ENCODE results near the gene NAXD.

NAXD gene

DNA sequence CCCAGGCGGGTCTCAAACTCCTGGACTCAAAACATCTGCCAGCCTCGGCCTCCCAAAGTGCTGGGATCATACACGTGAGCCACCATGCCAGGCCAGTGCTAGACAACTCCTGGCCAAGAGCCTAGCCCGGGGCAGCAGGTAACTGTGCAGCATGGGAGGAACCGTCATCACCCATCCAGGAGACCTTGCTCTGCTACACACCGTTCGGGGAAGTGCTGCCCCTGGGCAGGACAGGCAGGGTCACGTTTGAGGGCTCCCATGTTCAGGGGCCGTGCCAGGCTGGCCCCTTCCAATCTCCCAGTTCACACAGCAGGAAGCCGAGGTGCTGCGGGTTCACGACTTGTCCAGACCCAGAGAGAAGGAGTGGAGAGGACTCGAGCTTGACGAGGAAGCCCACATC, 35.1 kb downstream of the NAXD start (continued):
- TF ChIP-seq, protein P1, sequence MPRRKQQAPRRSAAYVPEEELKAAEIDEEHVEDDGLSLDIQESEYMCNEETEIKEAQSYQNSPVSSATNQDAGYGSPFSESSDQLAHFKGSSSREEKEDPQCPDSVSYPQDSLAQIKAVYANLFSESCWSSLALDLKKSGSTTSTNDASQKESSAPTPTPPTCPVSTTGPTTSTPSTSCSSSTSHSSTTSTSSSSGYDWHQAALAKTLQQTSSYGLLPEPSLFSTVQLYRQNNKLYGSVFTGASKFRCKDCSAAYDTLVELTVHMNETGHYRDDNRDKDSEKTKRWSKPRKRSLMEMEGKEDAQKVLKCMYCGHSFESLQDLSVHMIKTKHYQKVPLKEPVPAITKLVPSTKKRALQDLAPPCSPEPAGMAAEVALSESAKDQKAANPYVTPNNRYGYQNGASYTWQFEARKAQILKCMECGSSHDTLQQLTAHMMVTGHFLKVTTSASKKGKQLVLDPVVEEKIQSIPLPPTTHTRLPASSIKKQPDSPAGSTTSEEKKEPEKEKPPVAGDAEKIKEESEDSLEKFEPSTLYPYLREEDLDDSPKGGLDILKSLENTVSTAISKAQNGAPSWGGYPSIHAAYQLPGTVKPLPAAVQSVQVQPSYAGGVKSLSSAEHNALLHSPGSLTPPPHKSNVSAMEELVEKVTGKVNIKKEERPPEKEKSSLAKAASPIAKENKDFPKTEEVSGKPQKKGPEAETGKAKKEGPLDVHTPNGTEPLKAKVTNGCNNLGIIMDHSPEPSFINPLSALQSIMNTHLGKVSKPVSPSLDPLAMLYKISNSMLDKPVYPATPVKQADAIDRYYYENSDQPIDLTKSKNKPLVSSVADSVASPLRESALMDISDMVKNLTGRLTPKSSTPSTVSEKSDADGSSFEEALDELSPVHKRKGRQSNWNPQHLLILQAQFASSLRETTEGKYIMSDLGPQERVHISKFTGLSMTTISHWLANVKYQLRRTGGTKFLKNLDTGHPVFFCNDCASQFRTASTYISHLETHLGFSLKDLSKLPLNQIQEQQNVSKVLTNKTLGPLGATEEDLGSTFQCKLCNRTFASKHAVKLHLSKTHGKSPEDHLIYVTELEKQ (tag by site-specific recombination; IDR thresholded peaks at IDR 0.05; ENCODE audit: borderline replicate concordance), result no peak
- TF ChIP-seq BCL11A (tag by site-specific recombination; IDR thresholded peaks at IDR 0.05; ENCODE audit: low read depth) (no peak), ZNF423 (tag by site-specific recombination; IDR thresholded peaks at IDR 0.05) (no peak), PRDM4 (tag by site-specific recombination; IDR thresholded peaks at IDR 0.05) (no peak), ZSCAN30 (tag by site-specific recombination; IDR thresholded peaks at IDR 0.05) (no peak), ZNF514 (tag by site-specific recombination; IDR thresholded peaks at IDR 0.05) (no peak)

GRCh38 chr13:110651271-110651670, 35.9 kb downstream of the NAXD start:
- POLR2A ChIA-PET, result interaction anchor here (1.0 kb wide), 1 partner anchor 36 kb away, joined by 3 read pairs; the partner anchor contains the start of gene NAXD
- no peak overlapping the region for H3K4me3 ChIP-seq (ENCODE audit: low read depth, low read length)
- H3K36me3 ChIP-seq (ENCODE audit: control insufficient read depth in 2 of 2, insufficient read depth in 1 of 2, low read length in 2 of 2), result peaks cover 0 to 36% of the 10 kb centered on the region in 2 experiments; a peak in 2 of 3 replicates
- TF ChIP-seq ZFP3 (tag by site-specific recombination; IDR thresholded peaks at IDR 0.05; ENCODE audit: low read depth) (no peak), OSR2 (tag by site-specific recombination; IDR thresholded peaks at IDR 0.05) (no peak), ZNF701 (tag by site-specific recombination; IDR thresholded peaks at IDR 0.05) (no peak), ZBTB20 (tag by site-specific recombination; IDR thresholded peaks at IDR 0.05) (no peak), ZNF692 (tag by site-specific recombination; IDR thresholded peaks at IDR 0.05) (no peak), ZNF146 (tag by site-specific recombination; IDR thresholded peaks at IDR 0.05) (no peak), SP7 (tag by site-specific recombination; IDR thresholded peaks at IDR 0.05) (no peak), KLF8 (tag by site-specific recombination; IDR thresholded peaks at IDR 0.05) (no peak), ZNF791 (tag by site-specific recombination; IDR thresholded peaks at IDR 0.05) (no peak), ZNF223 (tag by site-specific recombination; IDR thresholded peaks at IDR 0.05) (no peak), ZNF549 (tag by site-specific recombination; IDR thresholded peaks at IDR 0.05) (no peak), ZNF239 (tag by site-specific recombination; IDR thresholded peaks at IDR 0.05) (no peak), PRDM4 (tag by site-specific recombination; IDR thresholded peaks at IDR 0.05) (no peak), ZNF529 (tag by site-specific recombination; IDR thresholded peaks at IDR 0.05; ENCODE audit: insufficient replicate concordance) (no peak), ZNF561 (tag by site-specific recombination; IDR thresholded peaks at IDR 0.05; ENCODE audit: borderline replicate concordance) (no peak)
- CTCF ChIA-PET, result interaction anchor here (0.5 to 0.7 kb wide), 3 partner anchors 227 to 1002 kb away, joined by 3 read pairs; no protein-coding TSS in a partner anchor
- no peak overlapping the region for H3K27ac ChIP-seq (ENCODE audit: extremely low read depth, low read depth, low read length)
- H3K4me1 ChIP-seq (ENCODE audit: control insufficient read depth, insufficient read depth, low read length), result no peaks in the 10 kb centered on the region
- H3K9me3 ChIP-seq (ENCODE audit: control insufficient read depth, insufficient read depth, low read depth, low read length), result no peaks in the 10 kb centered on the region
